Keratinocyte (primary cell): Measurements from ENCODE around the gene CSGALNACT2. TPM values are rescaled to one million over a fixed set of nuclear protein-coding genes. Genes with fewer than 3 reads are reported as not detected.

Experiments used
- DNase-seq: peaks from one replicate; pipeline ENCODE4 v3.0.0-alpha.2; 2011; ENCODE audit warnings: low read depth, missing footprints, low spot score
- FAIRE-seq: peaks from 2 replicates; lab custom pipeline; 2011; peaks lifted over from hg19 to GRCh38; lab: Jason Lieb, UNC
- H2AFZ ChIP-seq: 2 replicates; pipeline ENCODE4 v1.6.0; 2012; ENCODE audit warnings: low read length, control low read depth, inconsistent platforms; ENCODE audit not compliant: control insufficient read depth
- H3K27ac ChIP-seq: 2 replicates; pipeline ENCODE4 v1.5.1; 2011; ENCODE audit warnings: low read length; ENCODE audit not compliant: control insufficient read depth, insufficient read depth
- H3K27me3 ChIP-seq: 3 replicates; pipeline ENCODE4 v1.6.0; 2011; ENCODE audit warnings: low read length; ENCODE audit not compliant: control insufficient read depth, insufficient read depth; ENCODE audit errors: extremely low read depth
- H3K36me3 ChIP-seq, 2 experiments: 2 replicates in 1 of 2; 3 replicates in 1 of 2; pipeline ENCODE4 v1.5.1; 2011; ENCODE audit warnings: low read length in 2 of 2, mild to moderate bottlenecking in 1 of 2; ENCODE audit not compliant: control insufficient read depth in 2 of 2, insufficient read depth in 2 of 2; ENCODE audit errors: extremely low read depth in 1 of 2
- H3K4me1 ChIP-seq: 3 replicates; pipeline ENCODE4 v1.5.1; 2011; ENCODE audit warnings: low read length; ENCODE audit not compliant: control insufficient read depth, insufficient read depth; ENCODE audit errors: extremely low read depth
- H3K4me2 ChIP-seq: 3 replicates; pipeline ENCODE4 v1.6.0; 2011; ENCODE audit warnings: low read depth, low read length; ENCODE audit not compliant: control insufficient read depth, insufficient read depth; ENCODE audit errors: extremely low read depth
- H3K4me3 ChIP-seq, 3 experiments: fragments of 200-600 bp in 1 of 3; sonication (generic) in 1 of 3; 2 replicates in 2 of 3; 3 replicates in 1 of 3; pipeline ENCODE4 v1.5.1; 2011 to 2016; ENCODE audit warnings: low read length in 3 of 3, mild to moderate bottlenecking in 3 of 3, control low read depth in 2 of 3, inconsistent platforms in 1 of 3, low read depth in 1 of 3, mixed read lengths in 1 of 3, mixed run types in 1 of 3, moderate library complexity in 1 of 3; ENCODE audit not compliant: control insufficient read depth in 2 of 3, insufficient read depth in 2 of 3; ENCODE audit errors: extremely low read depth in 1 of 3
- H3K79me2 ChIP-seq: 2 replicates; pipeline ENCODE4 v1.6.0; 2012; ENCODE audit warnings: low read length; ENCODE audit not compliant: control insufficient read depth, insufficient read depth
- H3K9ac ChIP-seq: 3 replicates; pipeline ENCODE4 v1.6.0; 2011; ENCODE audit warnings: low read length; ENCODE audit not compliant: control insufficient read depth, insufficient read depth; ENCODE audit errors: extremely low read depth
- H3K9me1 ChIP-seq: 3 replicates; pipeline ENCODE4 v1.6.0; 2011; ENCODE audit warnings: low read length; ENCODE audit not compliant: control insufficient read depth, insufficient read depth; ENCODE audit errors: extremely low read depth
- H3K9me3 ChIP-seq: 2 replicates; pipeline ENCODE4 v1.5.1; 2012; ENCODE audit warnings: low read depth, low read length; ENCODE audit not compliant: control insufficient read depth
- H4K20me1 ChIP-seq: 3 replicates; pipeline ENCODE4 v1.6.0; 2011; ENCODE audit warnings: low read length; ENCODE audit not compliant: control insufficient read depth, insufficient read depth; ENCODE audit errors: extremely low read depth
- EZH2 ChIP-seq: IDR thresholded peaks from one replicate; pipeline ENCODE4 v1.6.1; 2012; ENCODE audit warnings: inconsistent platforms, mild to moderate bottlenecking, low read length, moderate library complexity
- dilution Hi-C: fragments of 300-500 bp; cut with MboI; formaldehyde crosslinking; loops from one replicate; pipeline ENCODE4 v1.7.0; 2020; ENCODE audit warnings: low sequenced_read_pairs; ENCODE audit not compliant: extremely low pct_ligation_motif_present
- polyA plus RNA-seq, 5 experiments: library from polyadenylated mRNA; depleted of rRNA in 3 of 5; stranded (reverse) in 3 of 5; stranded (forward) in 1 of 5; unstranded in 1 of 5; fragments of >200 nt; gene quantifications; 1 replicate in 1 of 5; 2 replicates in 3 of 5; 3 replicates in 1 of 5; pipeline versions ENCODE4 v1.2.1 to v1.2.3, GENCODE V29; 2011 to 2012; ENCODE audit warnings: missing spikeins in 2 of 5, low read depth in 1 of 5, low replicate concordance in 1 of 5
- TF ChIP-seq, protein P1 (sequence below), 3 experiments: IDR thresholded peaks in 1 of 3; conservative IDR thresholded peaks in 1 of 3; optimal IDR thresholded peaks in 1 of 3; 2 replicates in 2 of 3; 3 replicates in 1 of 3; pipeline versions ENCODE3 to v1.5.1; 2011; ENCODE audit warnings: low read length in 3 of 3, mild to moderate bottlenecking in 3 of 3, moderate library complexity in 2 of 3, control low read depth in 1 of 3, inconsistent platforms in 1 of 3; ENCODE audit not compliant: insufficient read depth in 2 of 3; ENCODE audit errors: extremely low read depth in 1 of 3

Gene CSGALNACT2
- polyA plus RNA-seq, 1 donor (not counting 4 experiments of a cell fraction or from before 2014, with no cell fraction given): 19.7 TPM

DNA sequence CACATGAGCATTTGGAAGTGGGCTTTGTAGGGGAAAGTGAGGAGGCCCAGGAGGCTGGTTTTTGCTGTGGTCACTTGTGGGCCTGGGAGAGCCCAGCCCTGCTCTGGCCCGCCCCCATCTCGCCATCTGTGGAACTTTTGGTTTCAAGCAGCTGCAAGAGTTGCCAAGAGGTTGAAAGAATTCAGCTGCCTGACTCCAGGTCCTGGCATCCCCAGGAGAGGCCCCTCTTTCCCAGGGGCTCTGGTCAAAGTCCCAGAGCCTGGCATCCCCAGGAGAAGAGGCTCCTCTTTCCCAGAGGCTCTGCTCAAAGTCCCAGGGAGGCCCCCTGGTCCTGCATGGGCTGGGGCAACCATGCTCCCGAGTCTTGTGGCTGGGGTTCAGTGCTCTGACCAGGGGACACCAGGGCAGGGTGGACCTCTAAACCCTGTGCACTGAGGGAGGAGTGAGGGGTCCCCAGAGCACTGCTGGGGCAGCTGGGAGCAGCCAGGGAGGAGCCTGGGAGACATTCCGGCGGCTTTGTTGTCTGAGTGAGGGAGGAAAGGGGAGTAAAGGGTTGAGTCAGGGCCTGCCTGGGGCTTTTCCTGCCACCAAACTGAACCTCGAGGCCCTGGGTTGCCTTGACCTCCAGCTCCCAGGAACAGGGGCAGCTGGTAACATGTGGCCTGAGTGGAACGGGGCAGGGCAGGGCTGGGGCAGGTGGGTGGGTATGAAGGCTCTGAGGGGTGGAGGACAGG, 27.7 kb upstream of the CSGALNACT2 start:
- Histone ChIP-seq H3K9ac (peak overlapping the region; percentile 37), H4K20me1 (no peaks in the 10 kb centered on the region), H3K9me3 (no peaks in the 10 kb centered on the region), H3K27me3 (no peaks in the 10 kb centered on the region), H3K4me2 (peak overlapping the region; percentile 55), H3K9me1 (no peaks in the 10 kb centered on the region), H3K79me2 (no peaks in the 10 kb centered on the region), H3K4me1 (peaks cover 21% of the 10 kb centered on the region), H3K27ac (peak overlapping the region; percentile 24), H3K4me3 (no peak overlapping the region), H3K36me3 (no peaks in the 10 kb centered on the region), H2AFZ (peak overlapping the region; percentile 75)
- peak; percentile 13 for FAIRE-seq
- TF ChIP-seq EZH2: no peak
- TF ChIP-seq, protein P1, sequence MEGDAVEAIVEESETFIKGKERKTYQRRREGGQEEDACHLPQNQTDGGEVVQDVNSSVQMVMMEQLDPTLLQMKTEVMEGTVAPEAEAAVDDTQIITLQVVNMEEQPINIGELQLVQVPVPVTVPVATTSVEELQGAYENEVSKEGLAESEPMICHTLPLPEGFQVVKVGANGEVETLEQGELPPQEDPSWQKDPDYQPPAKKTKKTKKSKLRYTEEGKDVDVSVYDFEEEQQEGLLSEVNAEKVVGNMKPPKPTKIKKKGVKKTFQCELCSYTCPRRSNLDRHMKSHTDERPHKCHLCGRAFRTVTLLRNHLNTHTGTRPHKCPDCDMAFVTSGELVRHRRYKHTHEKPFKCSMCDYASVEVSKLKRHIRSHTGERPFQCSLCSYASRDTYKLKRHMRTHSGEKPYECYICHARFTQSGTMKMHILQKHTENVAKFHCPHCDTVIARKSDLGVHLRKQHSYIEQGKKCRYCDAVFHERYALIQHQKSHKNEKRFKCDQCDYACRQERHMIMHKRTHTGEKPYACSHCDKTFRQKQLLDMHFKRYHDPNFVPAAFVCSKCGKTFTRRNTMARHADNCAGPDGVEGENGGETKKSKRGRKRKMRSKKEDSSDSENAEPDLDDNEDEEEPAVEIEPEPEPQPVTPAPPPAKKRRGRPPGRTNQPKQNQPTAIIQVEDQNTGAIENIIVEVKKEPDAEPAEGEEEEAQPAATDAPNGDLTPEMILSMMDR (optimal IDR thresholded peaks at IDR 0.05 in 1 of 3, IDR thresholded peaks at IDR 0.05 in 1 of 3, conservative IDR thresholded peaks at IDR 0.05 in 1 of 3; ENCODE audit: extremely low read depth in 1 of 3, insufficient read depth in 2 of 3, low read length in 3 of 3): no peak
- dilution Hi-C loops: no loop called here
- no peak for DNase-seq

DNA sequence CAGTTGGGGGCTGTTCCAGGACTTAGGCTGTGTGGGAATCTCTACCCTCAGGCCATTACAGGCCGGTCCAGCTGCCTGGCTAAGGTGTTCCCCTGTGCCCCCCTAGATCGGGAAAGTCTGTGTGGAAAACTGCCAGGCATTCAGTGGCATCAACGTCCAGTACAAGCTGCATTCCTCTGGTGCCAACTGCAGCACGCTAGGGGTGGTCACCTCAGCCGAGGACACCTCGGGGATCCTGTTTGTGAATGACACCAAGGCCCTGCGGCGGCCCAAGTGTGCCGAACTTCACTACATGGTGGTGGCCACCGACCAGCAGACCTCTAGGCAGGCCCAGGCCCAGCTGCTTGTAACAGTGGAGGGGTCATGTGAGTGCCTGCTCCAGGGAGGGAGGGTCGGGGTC, 27.1 kb upstream of the CSGALNACT2 start:
- DNase-seq (no peak), FAIRE-seq (no peak)
- H3K27me3 ChIP-seq: no peaks in the 10 kb centered on the region
- H3K4me1 ChIP-seq: peaks cover 21% of the 10 kb centered on the region
- no peak for TF ChIP-seq EZH2
- H3K9me1 ChIP-seq: no peaks in the 10 kb centered on the region
- no peaks in the 10 kb centered on the region for H4K20me1 ChIP-seq
- H3K9me3 ChIP-seq: no peaks in the 10 kb centered on the region
- H3K27ac ChIP-seq: peak overlapping the region; percentile 14
- no peaks in the 10 kb centered on the region for H3K36me3 ChIP-seq
- no peak overlapping the region for H3K9ac ChIP-seq
- H3K4me2 ChIP-seq: no peak overlapping the region
- dilution Hi-C loops: no loop called here
- H3K79me2 ChIP-seq: no peaks in the 10 kb centered on the region
- no peak overlapping the region for H2AFZ ChIP-seq
- H3K4me3 ChIP-seq: no peak overlapping the region
